Activated CD4-positive, alpha-beta T cell treated with anti-CD3 and anti-CD28 coated beads, Interleukin-2, amount 10 ng/mL, durations not matched to agents 24 days and 14 days (primary cell): ENCODE results near the gene GMEB2. TPM values are rescaled to one million over a fixed set of nuclear protein-coding genes. Genes with fewer than 3 reads are reported as not detected.
A peak's percentile ranks its signal among the peaks of the same experiment; 100 is the strongest.

ENCODE experiments used
- DNase-seq: peaks from one replicate; pipeline ENCODE4 v3.0.0; 2022
- H3K27ac Mint-ChIP-seq: one replicate; pipeline ENCODE4 v1.8.0; 2022; ENCODE audit warnings: mild to moderate bottlenecking, mixed read lengths
- H3K27me3 Mint-ChIP-seq: one replicate; pipeline ENCODE4 v1.8.0; 2022; ENCODE audit warnings: mixed read lengths
- H3K36me3 Mint-ChIP-seq: one replicate; pipeline ENCODE4 v1.8.0; 2022; ENCODE audit warnings: low read depth, mild to moderate bottlenecking, mixed read lengths
- H3K4me1 Mint-ChIP-seq: one replicate; pipeline ENCODE4 v1.8.0; 2021; ENCODE audit warnings: mixed read lengths
- H3K4me3 Mint-ChIP-seq: one replicate; pipeline ENCODE4 v1.8.0; 2022; ENCODE audit warnings: mild to moderate bottlenecking, moderate library complexity, mixed read lengths
- H3K9me3 Mint-ChIP-seq: one replicate; pipeline ENCODE4 v1.8.0; 2021; ENCODE audit warnings: mixed read lengths
- intact Hi-C: fragments of 100-400 bp; cut with micrococcal nuclease; formaldehyde crosslinking; loops from one replicate; pipeline ENCODE4 v1.15.1; 2023
- total RNA-seq: library from RNA; stranded (reverse); gene quantifications from 2 replicates; pipeline ENCODE4 v1.2.3, GENCODE V29; 2022

GMEB2 gene
- total RNA-seq, 1 donor from 2014 or later, result 13.9 TPM

DNA sequence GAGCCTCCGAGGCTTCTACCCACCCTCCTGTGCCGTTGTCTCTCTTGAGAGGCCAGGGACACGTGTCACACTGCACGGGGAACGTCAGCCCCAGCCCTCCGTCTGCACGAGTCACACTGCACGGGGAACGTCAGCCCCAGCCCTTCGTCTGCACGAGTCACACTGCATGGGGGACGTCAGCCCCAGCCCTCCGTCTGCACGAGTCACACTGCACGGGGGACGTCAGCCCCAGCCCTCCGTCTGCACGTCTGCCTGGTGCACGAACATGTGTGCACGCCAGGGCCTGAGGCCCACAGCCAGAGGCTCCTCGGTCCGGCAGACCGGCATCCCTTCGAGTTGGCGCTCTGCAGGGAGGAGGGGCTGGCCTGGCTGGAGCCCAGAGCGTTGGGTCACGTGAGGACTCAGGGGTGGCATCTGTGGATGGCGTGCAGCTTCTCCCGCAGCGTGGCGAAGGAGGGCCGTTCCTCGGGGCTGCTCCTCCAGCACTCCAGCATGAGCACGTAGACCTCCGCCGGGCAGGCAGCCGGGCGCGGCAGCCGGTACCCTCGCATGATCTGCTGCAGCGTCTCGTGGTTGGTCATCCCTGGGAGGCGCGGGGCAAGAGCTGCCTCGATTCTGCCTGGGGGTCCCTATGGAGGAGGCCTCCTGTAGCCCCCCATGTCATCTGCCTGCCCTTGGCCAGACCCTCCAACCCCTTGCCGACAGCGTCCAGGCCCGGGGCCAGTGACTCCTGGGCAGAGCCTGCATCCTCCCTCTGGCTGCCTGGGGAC lies 86.3 kb downstream of the GMEB2 start:
- H3K4me3 Mint-ChIP-seq, result no peak overlapping the region
- peak overlapping the region; percentile 5 for H3K27ac Mint-ChIP-seq
- no peaks in the 10 kb centered on the region for H3K9me3 Mint-ChIP-seq
- peaks cover 15% of the 10 kb centered on the region for H3K4me1 Mint-ChIP-seq
- DNase-seq, result no peak
- H3K27me3 Mint-ChIP-seq, result peaks cover 2% of the 10 kb centered on the region
- intact Hi-C loops, result no loop called here
- no peaks in the 10 kb centered on the region for H3K36me3 Mint-ChIP-seq

DNA sequence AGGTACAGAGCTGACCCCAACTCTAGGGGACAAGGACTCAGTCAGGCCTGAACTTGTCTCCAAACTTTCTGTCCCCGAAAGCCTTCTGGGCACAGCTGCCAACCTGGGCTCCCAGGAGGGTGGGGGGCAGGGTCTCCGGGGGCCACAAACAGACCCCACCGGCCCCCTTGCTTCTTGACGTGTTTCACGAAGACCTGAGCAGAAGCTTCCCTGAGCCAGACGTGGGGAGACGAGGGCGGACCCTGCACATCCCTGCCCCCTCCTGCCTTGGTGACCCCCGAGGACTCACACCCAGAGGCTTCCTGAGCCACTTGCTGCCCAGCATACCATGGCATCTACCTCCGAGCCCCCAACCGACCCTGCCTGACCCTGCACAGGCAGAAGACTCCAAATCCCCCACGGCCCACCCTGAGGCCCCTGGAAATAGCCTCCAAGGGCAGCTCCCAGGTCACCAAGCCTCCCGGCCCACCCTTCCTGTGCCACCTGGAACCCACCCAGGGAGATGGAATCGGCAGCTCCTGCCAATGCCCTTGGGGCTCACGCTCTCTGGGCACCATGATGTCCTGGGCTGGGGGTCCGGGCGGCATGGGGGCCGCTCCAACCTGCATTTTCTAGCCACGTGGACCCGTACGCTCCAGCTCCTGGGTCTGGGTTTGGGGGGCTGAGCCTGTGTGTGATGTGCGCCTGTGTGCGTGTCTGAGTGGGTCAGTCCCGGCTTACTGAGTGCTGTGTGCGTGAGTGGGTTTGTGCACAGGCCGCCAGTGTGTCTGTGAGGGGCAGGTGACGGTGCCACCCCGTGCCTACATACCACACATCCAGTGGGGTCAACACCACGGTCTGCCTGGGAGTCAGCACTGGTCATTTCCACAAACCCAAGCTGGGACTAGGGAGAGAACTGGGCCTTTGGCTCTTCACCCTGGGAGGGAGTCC lies 87.2 kb downstream of the GMEB2 start:
- Mint-ChIP-seq H3K27me3 (no peaks in the 10 kb centered on the region), H3K9me3 (no peaks in the 10 kb centered on the region), H3K4me3 (no peak overlapping the region), H3K36me3 (no peaks in the 10 kb centered on the region), H3K27ac (peak overlapping the region; percentile 15), H3K4me1 (peaks cover 12% of the 10 kb centered on the region)
- intact Hi-C loops, result loop anchor here (2.0 to 5.0 kb wide), 6 partner anchors 88 to 523 kb away; partner anchors contain the start of genes C20orf204, GMEB2, SAMD10 and TCEA2
- no peak for DNase-seq

DNA sequence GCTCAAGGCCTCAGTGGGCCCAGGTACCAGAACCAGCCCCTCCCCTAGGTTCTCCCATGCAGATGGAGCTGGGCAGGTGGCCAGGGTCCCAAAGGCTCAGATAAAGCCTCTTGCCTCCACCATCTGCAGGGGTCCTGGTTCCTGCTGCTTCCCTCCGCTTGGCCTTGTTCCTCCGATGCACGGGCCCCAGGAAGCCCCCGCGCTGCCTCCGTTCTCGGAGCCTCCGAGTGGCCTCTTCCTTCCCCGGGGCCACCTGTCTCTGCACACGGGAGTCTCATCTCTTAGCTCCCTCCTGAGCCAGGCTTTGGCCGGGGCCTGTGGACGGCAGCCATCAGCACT lies 87.8 kb downstream of the GMEB2 start:
- DNase-seq, result no peak
- Mint-ChIP-seq H3K4me3 (no peak overlapping the region), H3K27me3 (no peaks in the 10 kb centered on the region), H3K27ac (no peak overlapping the region), H3K9me3 (no peaks in the 10 kb centered on the region), H3K4me1 (peaks cover 12% of the 10 kb centered on the region), H3K36me3 (no peaks in the 10 kb centered on the region)
- intact Hi-C loops, result loop anchor here (2.0 to 5.0 kb wide), 6 partner anchors 88 to 523 kb away; partner anchors contain the start of genes C20orf204, GMEB2, SAMD10 and TCEA2

DNA sequence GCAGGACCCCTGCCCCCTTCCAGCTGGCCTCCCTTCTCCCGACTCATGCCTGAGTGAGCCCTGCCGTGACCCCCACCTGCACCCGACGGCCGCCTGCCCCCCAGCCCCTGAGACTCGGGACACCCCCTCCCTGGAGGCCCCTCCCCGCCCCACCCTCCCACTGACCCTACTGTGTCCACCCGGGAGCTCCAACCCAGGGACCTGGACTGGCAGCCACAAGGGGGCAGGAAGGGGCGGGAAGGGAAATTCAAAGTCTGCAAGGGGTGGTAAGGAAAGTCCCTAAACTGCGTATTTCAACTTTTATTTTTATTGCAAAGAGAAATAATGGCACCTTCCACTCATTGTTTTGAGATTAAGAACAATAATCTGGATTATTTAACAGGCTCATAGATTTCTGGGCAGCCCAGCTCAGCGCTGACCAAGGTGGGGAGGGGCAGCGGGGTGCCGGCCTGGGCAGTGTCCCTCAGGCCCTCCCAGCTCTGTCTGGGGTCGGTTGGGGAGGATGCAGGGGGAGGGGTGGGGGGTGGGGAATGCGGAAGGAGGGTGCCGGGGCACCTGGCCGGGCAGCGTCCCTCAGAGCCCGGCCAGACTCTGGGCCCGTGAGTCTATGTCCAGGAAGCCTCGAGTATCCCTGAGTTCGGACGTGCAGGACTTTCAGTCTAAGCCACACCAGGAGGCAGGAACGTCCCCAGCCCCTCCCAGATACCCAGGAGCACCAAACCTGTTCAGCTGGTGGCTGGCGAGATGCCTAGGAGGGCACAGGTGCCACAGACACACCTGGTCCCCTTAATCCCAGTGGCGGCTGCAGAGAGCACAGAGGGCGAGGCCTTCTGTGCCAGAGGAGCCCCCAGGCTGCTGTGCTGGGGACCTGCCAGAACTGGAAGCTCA lies 88.5 kb downstream of the GMEB2 start:
- Mint-ChIP-seq H3K4me3 (peak overlapping the region; percentile 83), H3K27me3 (no peaks in the 10 kb centered on the region), H3K27ac (peak overlapping the region; percentile 91), H3K9me3 (no peaks in the 10 kb centered on the region), H3K4me1 (peaks cover 12% of the 10 kb centered on the region), H3K36me3 (no peaks in the 10 kb centered on the region)
- intact Hi-C loops, result loop anchor here (2.0 to 5.0 kb wide), 6 partner anchors 89 to 524 kb away; partner anchors contain the start of genes C20orf204, GMEB2, SAMD10 and TCEA2
- DNase-seq, result no peak

Other genes starting within 250 kb of the GMEB2 start
- 0.26 TPM in 1 of 2 replicates, not detected in the other for gene KCNQ2, start 154.4 kb downstream of the GMEB2 start, total RNA-seq
- gene EEF1A2, start 128.0 kb downstream of the GMEB2 start, total RNA-seq, result 0.28 and 0.66 TPM in 2 replicates
- 125 and 130 TPM in 2 replicates for gene PPDPF, start 106.3 kb downstream of the GMEB2 start, total RNA-seq
- 0.19 and 0.35 TPM in 2 replicates for gene PTK6, start 89.7 kb downstream of the GMEB2 start, total RNA-seq
- gene SRMS, start 79.4 kb downstream of the GMEB2 start, total RNA-seq, result not detected in 2 replicates
- 0.12 and 0.16 TPM in 2 replicates for gene FNDC11, start 72.9 kb downstream of the GMEB2 start, total RNA-seq
- 13.7 and 15.9 TPM in 2 replicates for gene HELZ2, start 52.9 kb downstream of the GMEB2 start, total RNA-seq
- 9.7 and 10.7 TPM in 2 replicates for gene STMN3, start 26.3 kb upstream of the GMEB2 start, total RNA-seq
- 60.7 and 64.7 TPM in 2 replicates for gene RTEL1, start 31.2 kb upstream of the GMEB2 start, total RNA-seq
- gene TNFRSF6B, start 69.6 kb upstream of the GMEB2 start, total RNA-seq, result not detected in 2 replicates
- 63.4 and 70.4 TPM in 2 replicates for gene ARFRP1, start 80.9 kb upstream of the GMEB2 start, total RNA-seq
- 37.3 and 38.1 TPM in 2 replicates for gene ZGPAT, start 80.9 kb upstream of the GMEB2 start, total RNA-seq
- gene LIME1, start 109.6 kb upstream of the GMEB2 start, total RNA-seq, result 10.1 and 12.2 TPM in 2 replicates
- 41.0 and 43.6 TPM in 2 replicates for gene SLC2A4RG, start 112.7 kb upstream of the GMEB2 start, total RNA-seq
- gene ZBTB46, start 204.2 kb upstream of the GMEB2 start, total RNA-seq, result 0.84 and 1.0 TPM in 2 replicates
- 0.19 TPM in 1 of 2 replicates, not detected in the other for gene ABHD16B, start 234.4 kb upstream of the GMEB2 start, total RNA-seq
- 75.9 and 78.8 TPM in 2 replicates for gene TPD52L2, start 238.2 kb upstream of the GMEB2 start, total RNA-seq